Body of pancreas (tissue), 4 donors: ENCODE data around the gene PNMT.

Source experiments
- POLR2A ChIP-seq, 3 donors: fragments of 450-650 bp; IDR thresholded peaks; one replicate each; pipeline ENCODE4 v1.6.1; 2016; ENCODE audit warnings: antibody characterized with exemption in 3 of 3, mild to moderate bottlenecking in 2 of 3
- TF ChIP-seq, protein P1 (sequence below), 7 experiments: fragments of 450-650 bp in 4 of 7; fragments of 200-600 bp in 3 of 7; sonication (generic) in 3 of 7; IDR thresholded peaks; one replicate each; pipeline ENCODE4 v1.5.1; 2016 to 2019; ENCODE audit warnings: antibody characterized with exemption in 7 of 7

DNA sequence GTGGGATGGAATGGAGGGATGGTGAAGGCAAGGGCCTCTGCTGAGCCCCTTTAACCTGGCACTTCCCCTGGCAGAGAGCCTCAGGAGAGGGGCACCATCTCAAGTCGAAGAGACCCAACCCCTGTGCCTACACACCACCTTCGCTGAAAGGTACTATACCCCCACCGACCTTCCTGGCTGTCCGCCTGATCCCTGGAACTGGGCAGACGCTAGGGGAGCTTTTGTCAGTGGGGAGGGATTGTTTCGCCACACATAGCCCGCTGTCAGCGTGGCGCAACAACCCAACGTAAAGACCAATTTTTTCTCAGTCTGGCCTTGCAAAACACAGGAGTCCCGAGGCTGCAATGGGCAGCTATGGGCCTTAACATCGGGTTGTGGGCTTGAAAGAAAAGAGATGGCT, 38.4 kb upstream of the PNMT start:
- TF ChIP-seq, protein P1, sequence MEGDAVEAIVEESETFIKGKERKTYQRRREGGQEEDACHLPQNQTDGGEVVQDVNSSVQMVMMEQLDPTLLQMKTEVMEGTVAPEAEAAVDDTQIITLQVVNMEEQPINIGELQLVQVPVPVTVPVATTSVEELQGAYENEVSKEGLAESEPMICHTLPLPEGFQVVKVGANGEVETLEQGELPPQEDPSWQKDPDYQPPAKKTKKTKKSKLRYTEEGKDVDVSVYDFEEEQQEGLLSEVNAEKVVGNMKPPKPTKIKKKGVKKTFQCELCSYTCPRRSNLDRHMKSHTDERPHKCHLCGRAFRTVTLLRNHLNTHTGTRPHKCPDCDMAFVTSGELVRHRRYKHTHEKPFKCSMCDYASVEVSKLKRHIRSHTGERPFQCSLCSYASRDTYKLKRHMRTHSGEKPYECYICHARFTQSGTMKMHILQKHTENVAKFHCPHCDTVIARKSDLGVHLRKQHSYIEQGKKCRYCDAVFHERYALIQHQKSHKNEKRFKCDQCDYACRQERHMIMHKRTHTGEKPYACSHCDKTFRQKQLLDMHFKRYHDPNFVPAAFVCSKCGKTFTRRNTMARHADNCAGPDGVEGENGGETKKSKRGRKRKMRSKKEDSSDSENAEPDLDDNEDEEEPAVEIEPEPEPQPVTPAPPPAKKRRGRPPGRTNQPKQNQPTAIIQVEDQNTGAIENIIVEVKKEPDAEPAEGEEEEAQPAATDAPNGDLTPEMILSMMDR (IDR thresholded peaks at IDR 0.05) = no peak
- no peak for TF ChIP-seq POLR2A (IDR thresholded peaks at IDR 0.05)
